Measurements from ENCODE around the gene SKA3. TPM values are rescaled to one million over a fixed set of nuclear protein-coding genes. Genes with fewer than 3 reads are reported as not detected.
"Not testable (repeated sequence)": the region's sequence is repeated elsewhere in the genome, so short reads cannot be mapped to it uniquely, and the experiment has no call there.

Gene SKA3
- total and polyA plus RNA-seq, 7 donors = 0.11 to 1.5 (median 0.25) TPM

GRCh38 chr13:21202767-21203531 is 26.6 kb upstream of the SKA3 start:
- no peaks in the 10 kb centered on the region for H3K4me1 ChIP-seq
- no peak overlapping the region for H3K4me3 ChIP-seq
- no peaks in the 10 kb centered on the region for H3K9me3 ChIP-seq
- TF ChIP-seq CTCF (IDR thresholded peaks at IDR 0.05) = no peak
- 51 to 66% (median 66%) methylated on average over 3 of the region's 3 CpGs for WGBS, 3 donors
- DNase-seq = no peak
- H3K27ac ChIP-seq = no peak overlapping the region
- H3K27me3 ChIP-seq (ENCODE audit: insufficient read depth in 3 of 3, low read length in 2 of 3) = no peaks in the 10 kb centered on the region
- intact Hi-C loops (cut with DNase I) = no loop called here
- H3K36me3 ChIP-seq (ENCODE audit: insufficient read depth in 1 of 2, low read depth in 1 of 2) = no peaks in the 10 kb centered on the region
- no peak for ATAC-seq

GRCh38 chr13:21201456-21202190 is 25.3 kb upstream of the SKA3 start:
- H3K27me3 ChIP-seq (ENCODE audit: insufficient read depth in 3 of 3, low read length in 2 of 3); H3K27ac ChIP-seq; DNase-seq; H3K4me1 ChIP-seq; intact Hi-C loops (cut with DNase I); H3K4me3 ChIP-seq; H3K36me3 ChIP-seq (ENCODE audit: insufficient read depth in 1 of 2, low read depth in 1 of 2); ATAC-seq; H3K9me3 ChIP-seq: not testable (repeated sequence)

- DNase-seq; H3K27me3 ChIP-seq (ENCODE audit: insufficient read depth in 3 of 3, low read length in 2 of 3); H3K9me3 ChIP-seq; H3K4me3 ChIP-seq; intact Hi-C loops (cut with DNase I); H3K4me1 ChIP-seq; H3K27ac ChIP-seq; ATAC-seq; H3K36me3 ChIP-seq (ENCODE audit: insufficient read depth in 1 of 2, low read depth in 1 of 2): not testable (repeated sequence)
- 57 to 67% (median 65%) methylated on average over 3 to 4 of the region's 4 CpGs for WGBS, 3 donors
Measured at GRCh38 chr13:21198391-21198790, 22.0 kb upstream of the SKA3 start.

GRCh38 chr13:21197606-21198225 is 21.4 kb upstream of the SKA3 start:
- H3K4me1 ChIP-seq; H3K4me3 ChIP-seq; DNase-seq; H3K9me3 ChIP-seq; H3K36me3 ChIP-seq (ENCODE audit: insufficient read depth in 1 of 2, low read depth in 1 of 2); ATAC-seq; H3K27me3 ChIP-seq (ENCODE audit: insufficient read depth in 3 of 3, low read length in 2 of 3); H3K27ac ChIP-seq; intact Hi-C loops (cut with DNase I): not testable (repeated sequence)
- 70 to 85% (median 81%) methylated on average over 9 of the region's 9 CpGs for WGBS, 3 donors

- intact Hi-C loops (cut with DNase I); H3K4me1 ChIP-seq; DNase-seq; H3K9me3 ChIP-seq; ATAC-seq; H3K4me3 ChIP-seq; H3K27me3 ChIP-seq (ENCODE audit: insufficient read depth in 3 of 3, low read length in 2 of 3); H3K36me3 ChIP-seq (ENCODE audit: insufficient read depth in 1 of 2, low read depth in 1 of 2); H3K27ac ChIP-seq: not testable (repeated sequence)
- WGBS, 3 donors = 77 to 82% (median 80%) methylated on average over 2 of the region's 2 CpGs
Measured at GRCh38 chr13:21194756-21195155, 18.4 kb upstream of the SKA3 start.

GRCh38 chr13:21186410-21186809 is 10.1 kb upstream of the SKA3 start:
- H3K9me3 ChIP-seq; ATAC-seq; H3K4me1 ChIP-seq; DNase-seq; intact Hi-C loops (cut with DNase I); H3K27me3 ChIP-seq (ENCODE audit: insufficient read depth in 3 of 3, low read length in 2 of 3); H3K4me3 ChIP-seq; H3K27ac ChIP-seq; H3K36me3 ChIP-seq (ENCODE audit: insufficient read depth in 1 of 2, low read depth in 1 of 2): not testable (repeated sequence)
- WGBS, 3 donors = 92 to 100% (median 94%) methylated on average over 6 to 22 of the region's 35 CpGs

GRCh38 chr13:21181671-21182070 is 5.3 kb upstream of the SKA3 start:
- Histone ChIP-seq H3K36me3 (ENCODE audit: insufficient read depth in 1 of 2, low read depth in 1 of 2) (no peaks in the 10 kb centered on the region), H3K27ac (no peak overlapping the region), H3K9me3 (no peaks in the 10 kb centered on the region), H3K4me1 (peaks cover 11% of the 10 kb centered on the region), H3K4me3 (no peak overlapping the region), H3K27me3 (ENCODE audit: insufficient read depth in 3 of 3, low read length in 2 of 3) (no peaks in the 10 kb centered on the region)
- no peak for DNase-seq
- ATAC-seq = no peak
- intact Hi-C loops (cut with DNase I) = no loop called here
- WGBS, 3 donors = 92 to 96% (median 92%) methylated on average over 2 of the region's 2 CpGs
- no peak for TF ChIP-seq CTCF (IDR thresholded peaks at IDR 0.05)

Data from psoas muscle (tissue), 8 donors.